Measurements from ENCODE around the gene GPR183. TPM values are rescaled to one million over a fixed set of nuclear protein-coding genes. Genes with fewer than 3 reads are reported as not detected.

GPR183 gene
- total RNA-seq, 1 donor from 2014 or later: 19.5 TPM

DNA sequence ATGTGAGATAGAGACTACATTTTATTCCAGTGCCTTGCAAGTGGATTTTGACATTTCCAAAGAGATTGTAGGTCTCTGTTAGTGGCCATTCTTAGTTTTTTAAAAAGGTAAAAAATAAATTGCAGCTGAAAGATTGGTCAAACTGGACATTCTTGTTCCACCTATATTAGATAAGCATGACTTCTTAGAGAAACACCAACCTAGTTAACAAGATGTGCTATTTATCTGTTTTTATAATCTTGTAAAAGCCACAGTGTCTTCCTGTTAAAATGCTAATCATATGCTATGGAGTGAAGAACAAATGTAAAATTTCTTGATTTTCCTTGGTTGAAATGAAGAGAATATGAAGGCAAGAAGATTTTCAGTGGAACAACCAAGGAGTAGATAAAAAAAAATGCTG, 33.4 kb upstream of the GPR183 start:
- intact Hi-C loops (cut with DNase I): no loop called here
- ATAC-seq (no peak), DNase-seq (ENCODE audit: low spot score) (no peak)

DNA sequence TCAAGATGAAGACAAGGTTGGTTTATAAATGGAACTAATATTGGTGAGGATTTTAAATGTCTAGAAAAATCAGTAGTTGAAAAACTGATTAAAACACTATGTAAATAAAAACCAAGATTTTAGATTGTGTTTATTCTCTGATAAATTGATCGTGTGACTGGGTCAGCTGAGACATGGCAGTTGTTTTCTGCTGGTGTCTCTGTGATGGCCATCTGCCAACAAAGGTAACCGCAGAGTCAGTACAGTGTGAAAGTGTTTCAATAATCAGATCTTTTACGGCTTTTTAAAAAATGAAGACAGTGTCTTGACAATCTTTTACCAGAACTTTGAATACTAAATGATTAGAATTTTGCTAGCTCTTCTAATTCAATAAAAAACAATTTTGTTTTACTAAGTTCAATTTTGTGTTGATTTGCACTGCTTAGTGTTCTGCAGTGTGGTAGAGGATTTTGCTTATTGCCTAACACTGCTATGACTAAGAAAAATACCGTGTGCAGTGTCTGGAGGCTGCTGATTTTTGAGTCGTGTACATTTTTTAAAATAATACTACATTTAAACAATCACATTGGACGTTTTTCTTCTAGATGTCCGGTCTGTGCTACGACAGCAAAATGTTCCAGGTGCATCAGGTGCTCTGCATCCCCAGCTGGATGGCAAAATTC, 32.7 kb upstream of the GPR183 start:
- ATAC-seq (no peak), DNase-seq (ENCODE audit: low spot score) (no peak)
- intact Hi-C loops (cut with DNase I): no loop called here

DNA sequence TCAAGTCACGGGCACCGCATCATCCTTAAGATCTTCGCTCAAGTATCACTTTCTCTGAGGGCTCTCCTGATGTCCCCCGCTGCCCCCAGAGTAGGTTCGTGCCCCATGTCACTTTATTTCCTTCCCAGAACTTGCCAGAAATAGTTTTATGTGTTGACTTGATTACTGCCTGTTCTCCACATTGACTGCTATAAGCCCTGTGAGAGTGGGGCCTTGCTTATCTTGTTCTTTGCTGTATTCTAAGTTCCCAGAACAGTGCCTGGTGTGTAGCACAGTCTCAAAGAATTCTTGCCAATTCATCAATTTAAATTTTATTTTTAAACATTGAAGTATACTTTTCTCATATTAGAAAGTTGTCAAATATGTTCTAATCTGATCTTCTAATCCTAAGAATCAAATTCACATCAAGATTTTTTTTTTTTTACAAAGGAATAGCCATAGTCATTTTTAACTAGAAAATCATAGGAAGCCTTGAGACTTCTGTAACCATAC, 32.1 kb upstream of the GPR183 start:
- intact Hi-C loops (cut with DNase I): no loop called here
- DNase-seq (ENCODE audit: low spot score): no peak
- ATAC-seq: no peak

DNA sequence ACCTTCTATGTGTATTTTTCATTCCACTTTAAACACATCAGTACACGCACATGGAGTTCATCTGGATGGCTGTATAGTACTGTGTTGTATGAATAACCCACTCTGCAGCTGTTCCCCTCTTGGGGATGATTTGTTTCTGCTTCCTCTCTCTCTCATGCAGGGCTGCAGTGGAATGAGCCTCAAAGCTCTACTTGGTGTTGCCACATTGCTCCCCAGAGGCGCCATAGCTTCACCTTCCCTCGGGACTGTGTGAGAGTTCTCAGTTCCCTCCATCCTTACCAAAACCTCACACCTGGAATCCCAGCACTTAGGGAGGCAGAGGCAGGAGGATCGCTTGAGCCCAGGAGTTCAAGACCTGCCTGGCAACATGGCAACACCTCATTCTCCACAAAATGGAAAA, 28.4 kb upstream of the GPR183 start:
- DNase-seq (ENCODE audit: low spot score): no peak
- ATAC-seq: no peak
- intact Hi-C loops (cut with DNase I): no loop called here

DNA sequence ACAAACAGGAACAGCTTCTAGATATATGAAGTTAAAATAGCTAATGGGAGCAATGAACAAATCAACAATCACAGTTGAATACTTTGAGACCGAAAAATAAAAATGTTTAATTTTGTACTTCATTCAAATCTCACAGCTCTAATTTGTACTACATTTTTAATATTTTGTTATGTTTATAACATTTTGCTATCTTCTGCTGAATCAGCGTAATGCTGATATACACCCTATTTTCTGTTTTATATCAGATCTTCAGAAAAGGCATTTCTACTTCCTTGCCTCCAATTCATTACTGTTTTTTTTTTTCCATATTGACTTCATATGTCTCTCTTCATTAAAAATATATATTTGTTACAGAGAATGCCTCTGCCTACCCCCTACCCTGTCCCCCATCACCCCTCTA, 27.9 kb upstream of the GPR183 start:
- intact Hi-C loops (cut with DNase I): no loop called here
- ATAC-seq (no peak), DNase-seq (ENCODE audit: low spot score) (no peak)

DNA sequence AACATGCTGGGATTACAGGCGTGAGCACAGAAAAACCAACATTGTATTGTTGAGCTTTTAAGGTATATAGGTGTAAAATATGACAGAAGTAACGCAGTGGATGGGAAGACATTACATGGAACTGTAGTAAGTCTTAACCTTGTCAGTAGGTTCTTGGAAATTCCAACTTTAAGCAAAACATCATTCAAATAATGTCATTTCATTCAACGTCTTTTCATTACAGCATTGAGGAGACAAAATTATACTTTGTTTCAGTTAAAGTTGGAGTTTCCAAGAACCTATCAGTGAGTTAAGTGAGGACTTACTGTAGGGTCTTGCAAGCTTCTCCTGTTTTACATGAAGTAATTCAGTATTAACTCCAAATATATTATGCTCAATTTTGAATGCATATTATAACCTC, 27.0 kb upstream of the GPR183 start:
- intact Hi-C loops (cut with DNase I): no loop called here
- DNase-seq (ENCODE audit: low spot score): no peak
- no peak for ATAC-seq

DNA sequence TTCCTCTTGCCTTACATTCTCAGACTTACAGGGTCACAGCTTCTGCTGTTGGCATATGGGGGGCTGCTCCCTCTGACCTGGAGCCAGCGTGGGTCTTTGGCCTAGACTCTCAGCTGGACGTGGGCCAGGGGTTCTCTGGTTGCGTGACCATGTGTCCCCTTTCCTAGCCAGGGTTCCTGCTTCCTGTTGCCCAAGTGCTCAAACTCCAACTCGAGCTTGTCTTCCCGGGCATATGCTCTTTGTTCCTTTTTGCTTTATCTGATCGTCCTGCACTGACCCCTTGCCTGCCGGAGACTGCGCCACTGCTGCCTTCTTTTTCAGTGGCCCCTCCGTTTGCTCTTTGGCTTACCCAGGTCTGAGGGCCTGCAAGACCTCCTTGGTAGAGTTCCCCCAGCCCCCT, 25.3 kb upstream of the GPR183 start:
- intact Hi-C loops (cut with DNase I): no loop called here
- DNase-seq (ENCODE audit: low spot score): no peak
- ATAC-seq: no peak

DNA sequence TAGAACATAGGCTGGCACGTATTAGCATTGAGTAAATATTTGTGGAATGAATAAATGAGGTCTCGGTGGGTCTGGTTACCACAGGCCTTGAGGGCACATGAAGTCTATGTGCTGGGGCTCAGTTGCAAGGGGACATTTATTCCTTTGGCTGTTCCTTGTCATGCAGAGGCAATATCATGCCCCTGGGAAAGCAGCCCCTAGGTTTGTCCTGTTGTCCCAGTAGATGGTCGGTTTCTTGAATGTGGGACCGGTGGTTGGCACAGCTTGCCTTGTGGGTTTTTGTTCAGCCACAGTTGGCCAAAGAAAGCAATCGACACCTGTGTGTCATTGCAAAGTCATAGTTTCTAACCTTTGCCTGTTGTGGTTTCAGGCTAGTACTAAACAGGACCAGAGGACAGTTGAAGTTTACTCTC, 24.7 kb upstream of the GPR183 start:
- intact Hi-C loops (cut with DNase I): no loop called here
- DNase-seq (ENCODE audit: low spot score) (no peak), ATAC-seq (no peak)

DNA sequence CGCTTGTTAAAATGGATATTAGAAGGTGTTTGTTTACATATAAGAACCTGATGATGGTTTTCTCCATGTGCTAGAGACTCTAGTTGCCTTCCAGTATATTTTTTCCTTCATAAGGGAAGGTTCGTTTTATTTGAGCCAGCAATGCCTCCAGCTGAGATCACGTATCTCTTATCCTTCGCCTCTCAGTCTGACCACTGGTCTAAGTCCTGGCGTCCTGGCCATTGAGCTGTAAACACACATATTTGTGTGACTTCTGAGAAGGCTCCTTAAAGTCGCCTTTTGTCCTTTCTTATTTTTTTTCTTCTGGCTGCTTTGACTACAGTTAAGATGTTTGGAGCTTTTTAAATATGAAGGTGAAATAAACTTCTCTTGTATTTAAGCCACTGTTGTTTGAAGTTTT, 23.7 kb upstream of the GPR183 start:
- intact Hi-C loops (cut with DNase I): no loop called here
- no peak for DNase-seq (ENCODE audit: low spot score)
- no peak for ATAC-seq

DNA sequence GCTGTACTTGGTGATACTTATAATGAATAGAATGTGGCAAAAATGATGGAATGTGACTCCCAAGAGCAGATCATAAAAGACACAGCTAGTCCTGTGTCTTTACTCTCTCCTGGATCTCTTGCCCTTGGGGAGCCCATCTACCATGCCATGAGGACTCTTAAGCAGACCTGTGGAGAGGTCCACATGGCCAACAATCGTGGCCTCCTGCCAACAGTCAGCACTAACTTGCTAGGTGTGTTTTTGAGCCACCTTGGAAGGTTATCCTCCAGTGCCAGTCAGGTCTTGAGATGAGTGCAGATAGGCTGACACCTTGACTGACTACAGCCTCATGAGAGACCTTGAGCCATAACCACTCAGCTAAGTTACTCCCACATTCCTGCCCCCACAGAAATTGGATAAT, 22.3 kb upstream of the GPR183 start:
- intact Hi-C loops (cut with DNase I): no loop called here
- ATAC-seq (no peak), DNase-seq (ENCODE audit: low spot score) (no peak)

DNA sequence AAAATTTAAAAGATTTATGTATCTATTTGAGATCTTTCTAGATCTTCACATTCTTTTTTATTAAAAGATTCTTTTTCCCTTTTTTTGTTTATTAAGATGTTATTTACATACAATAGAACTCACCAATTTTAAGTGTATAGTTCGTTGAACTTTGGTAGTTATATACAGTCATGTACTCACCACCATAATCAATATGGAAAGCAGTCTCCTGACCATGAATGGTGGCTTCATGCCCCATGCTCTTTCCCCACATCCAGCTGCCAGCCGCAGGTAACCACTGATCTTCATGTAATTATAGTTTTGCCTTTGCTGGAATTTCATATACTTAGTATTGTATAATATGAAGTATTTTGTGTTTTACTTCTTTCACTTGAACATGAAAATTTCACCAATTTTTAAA, 20.6 kb upstream of the GPR183 start:
- no peak for ATAC-seq

DNA sequence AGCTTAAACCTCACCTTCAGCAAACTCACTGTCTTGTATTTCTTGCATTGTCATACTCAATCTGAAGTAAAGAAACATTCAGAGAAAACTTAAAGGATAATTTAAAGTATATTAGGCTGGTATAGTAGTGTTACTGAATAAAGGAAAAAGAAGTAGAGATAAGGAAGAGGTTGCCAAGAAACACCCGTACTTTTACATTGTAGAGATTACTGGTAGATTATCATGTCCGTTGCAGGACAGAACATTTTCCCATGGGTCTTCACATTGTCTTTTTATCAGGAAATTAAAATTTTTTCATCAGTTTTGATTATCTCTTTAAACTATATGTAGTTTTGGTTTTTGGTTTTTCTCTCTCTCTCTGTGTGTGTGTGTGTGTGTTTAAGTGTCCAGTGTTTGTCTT, 19.9 kb upstream of the GPR183 start:
- DNase-seq (ENCODE audit: low spot score) (no peak), ATAC-seq (no peak)
- intact Hi-C loops (cut with DNase I): no loop called here

More for the DNA sequence above, 20.6 kb upstream of the GPR183 start:
- DNase-seq (ENCODE audit: low spot score): no peak
- intact Hi-C loops (cut with DNase I): no loop called here

DNA sequence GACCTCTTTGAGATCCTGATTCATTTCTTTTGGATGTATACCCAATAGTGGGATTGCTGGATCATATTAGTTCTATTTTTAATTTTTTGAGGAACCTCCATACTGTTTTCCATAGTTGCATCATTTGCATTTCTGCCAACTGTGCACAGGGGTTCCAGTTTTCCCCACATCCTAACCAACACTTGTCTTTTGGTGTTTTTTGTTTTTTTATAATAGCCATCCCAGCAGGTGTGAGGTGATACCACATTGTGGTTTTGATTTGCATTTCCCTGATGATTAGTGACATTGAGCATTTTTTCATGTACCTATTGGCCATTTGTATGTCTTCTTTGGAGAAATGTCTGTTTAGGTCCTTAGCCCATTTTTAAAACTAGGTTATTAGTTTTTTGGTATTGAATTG, 18.8 kb upstream of the GPR183 start:
- no peak for DNase-seq (ENCODE audit: low spot score)
- ATAC-seq: no peak

DNA sequence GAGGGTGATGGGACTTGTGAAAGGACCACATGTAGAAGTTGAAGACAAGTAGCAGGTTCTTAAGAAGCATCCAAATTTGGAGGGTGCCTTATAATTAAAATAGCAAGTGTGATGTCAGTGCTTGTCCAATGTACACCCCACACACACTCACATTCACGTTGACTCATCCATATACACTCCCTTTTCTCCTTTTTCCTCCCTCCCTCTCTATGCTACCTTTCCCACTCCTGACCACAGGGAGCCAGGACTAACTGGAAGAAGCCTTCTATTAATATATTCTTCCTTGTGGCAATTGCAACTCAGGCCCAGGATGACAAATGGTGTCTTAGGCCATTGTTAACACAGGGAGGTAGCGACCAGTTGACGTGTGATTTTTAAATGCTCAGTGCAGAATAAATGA, 16.3 kb upstream of the GPR183 start:
- DNase-seq (ENCODE audit: low spot score): no peak
- intact Hi-C loops (cut with DNase I): no loop called here
- no peak for ATAC-seq

More for the DNA sequence above, 18.8 kb upstream of the GPR183 start:
- intact Hi-C loops (cut with DNase I): no loop called here

DNA sequence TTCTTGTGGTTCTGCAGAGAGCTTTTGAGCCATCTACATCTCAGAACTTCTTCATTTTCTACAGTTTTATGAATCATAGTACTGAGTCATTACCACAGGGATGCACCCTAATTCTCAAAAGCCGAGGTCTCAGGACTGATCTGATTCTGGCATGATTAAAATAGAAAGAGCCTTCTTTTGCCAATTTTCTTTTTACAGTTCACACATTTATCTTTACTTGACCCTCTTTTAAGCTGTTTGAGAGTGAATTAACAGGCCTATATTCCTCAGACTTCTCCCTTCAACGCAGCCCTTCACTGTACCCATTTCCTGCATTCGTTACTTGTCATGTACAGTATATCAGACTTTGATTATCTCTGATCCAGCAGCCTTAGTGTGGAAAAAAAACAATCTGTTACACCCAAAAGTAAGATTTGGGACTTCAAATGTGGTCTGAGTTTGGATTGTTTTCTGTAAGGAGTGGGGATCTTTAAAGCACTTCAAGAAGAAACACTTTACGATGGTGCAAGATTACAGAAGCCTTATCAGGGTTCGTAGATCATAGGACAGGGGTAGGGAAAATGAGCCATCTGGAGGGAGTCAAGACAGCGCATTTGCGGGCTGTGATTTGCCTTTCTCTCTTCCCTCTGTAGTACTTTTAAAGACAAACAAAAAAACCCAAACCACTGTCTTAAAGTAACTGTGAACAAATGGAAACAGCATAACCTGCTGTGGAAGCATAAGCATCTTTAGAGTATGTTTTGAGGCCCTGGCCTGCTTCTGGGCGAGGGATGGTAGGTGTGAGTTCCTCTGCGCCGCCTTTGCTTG, 15.3 kb upstream of the GPR183 start:
- intact Hi-C loops (cut with DNase I): no loop called here
- DNase-seq (ENCODE audit: low spot score): no peak
- peak; percentile 84 for ATAC-seq

DNA sequence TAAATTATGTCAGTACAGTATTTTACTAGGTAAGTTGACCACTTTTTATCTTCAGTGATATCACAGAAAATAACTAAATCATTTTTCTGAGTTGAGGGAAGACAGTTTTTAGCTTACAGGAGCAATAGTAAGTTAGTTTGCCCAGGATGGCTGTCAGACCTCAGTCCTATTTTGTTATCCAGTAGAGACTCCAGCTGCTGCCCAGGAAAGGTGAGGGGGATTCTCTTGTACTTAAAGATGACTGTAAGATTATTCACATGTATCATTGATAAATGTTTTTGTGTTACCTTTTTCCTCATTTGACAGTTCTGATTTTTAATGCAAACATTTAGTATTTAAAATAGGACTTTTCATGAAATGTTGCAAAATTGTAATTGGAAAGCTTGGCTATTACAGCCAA, 14.5 kb upstream of the GPR183 start:
- intact Hi-C loops (cut with DNase I): no loop called here
- ATAC-seq: no peak
- DNase-seq (ENCODE audit: low spot score): no peak

DNA sequence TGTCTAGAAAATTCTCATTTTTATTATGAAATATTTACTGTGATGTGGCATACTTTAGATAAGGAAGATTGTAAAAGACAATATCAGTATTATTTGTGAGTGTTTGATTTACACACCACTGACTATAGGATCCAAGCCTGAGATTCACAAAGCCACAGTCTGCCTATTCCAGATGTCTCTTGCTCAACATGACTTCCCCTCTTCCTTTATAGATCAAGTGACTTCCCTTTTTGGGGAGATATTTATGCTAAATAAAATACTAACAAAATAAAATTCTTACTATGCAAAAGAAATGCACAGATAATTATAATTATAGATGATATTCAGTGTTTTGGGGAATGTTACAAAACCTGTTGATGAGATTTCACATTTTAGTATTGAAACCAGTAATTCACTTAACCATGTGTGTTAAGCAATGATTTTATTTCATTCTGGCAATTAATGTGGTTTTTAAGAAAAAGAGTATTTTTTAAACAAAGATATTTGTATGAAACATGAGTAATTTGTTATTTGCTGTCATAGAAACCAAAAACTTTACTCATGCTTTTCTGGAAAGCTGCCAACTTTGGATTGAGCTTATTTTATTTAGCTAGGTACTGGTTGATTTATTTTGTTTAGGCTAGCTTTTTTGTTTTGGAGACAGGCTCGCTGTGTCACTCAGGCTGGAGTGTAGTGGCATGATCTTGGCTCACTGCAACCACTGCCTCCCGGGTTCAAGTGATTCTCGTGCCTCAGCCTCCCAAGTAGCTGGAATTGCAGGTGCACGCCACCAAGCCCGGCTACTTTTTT, 13.7 kb upstream of the GPR183 start:
- no peak for DNase-seq (ENCODE audit: low spot score)
- intact Hi-C loops (cut with DNase I): no loop called here
- no peak for ATAC-seq

DNA sequence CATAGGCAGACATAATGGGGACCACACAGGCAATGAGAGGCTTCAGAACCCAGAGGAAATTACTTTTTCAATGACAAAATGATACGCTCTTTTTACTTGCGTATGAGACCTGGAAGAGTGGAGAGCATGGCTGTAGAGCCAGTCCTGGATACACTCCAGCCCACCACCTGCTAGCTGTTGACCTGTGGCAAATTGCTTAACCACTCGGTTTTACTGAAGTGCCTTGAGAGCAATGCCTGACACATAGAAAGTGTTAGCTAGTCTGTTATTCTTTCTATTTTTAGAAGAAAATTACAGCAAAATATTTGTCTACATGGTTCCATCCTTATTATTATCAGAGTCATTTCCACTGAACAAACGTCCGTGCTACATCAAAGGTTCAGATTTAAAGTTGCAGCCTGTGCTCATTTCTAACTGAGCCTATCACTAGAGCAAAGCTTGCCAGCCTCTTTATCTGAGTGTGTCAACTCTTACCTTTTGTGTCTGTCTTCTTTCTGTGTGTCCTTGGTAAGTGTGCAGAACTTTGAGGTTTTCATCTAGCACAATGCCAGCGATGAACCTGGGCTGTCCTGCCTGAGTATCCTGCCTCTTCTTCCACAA, 9.6 kb upstream of the GPR183 start:
- intact Hi-C loops (cut with DNase I): no loop called here
- DNase-seq (ENCODE audit: low spot score): no peak
- no peak for ATAC-seq

DNA sequence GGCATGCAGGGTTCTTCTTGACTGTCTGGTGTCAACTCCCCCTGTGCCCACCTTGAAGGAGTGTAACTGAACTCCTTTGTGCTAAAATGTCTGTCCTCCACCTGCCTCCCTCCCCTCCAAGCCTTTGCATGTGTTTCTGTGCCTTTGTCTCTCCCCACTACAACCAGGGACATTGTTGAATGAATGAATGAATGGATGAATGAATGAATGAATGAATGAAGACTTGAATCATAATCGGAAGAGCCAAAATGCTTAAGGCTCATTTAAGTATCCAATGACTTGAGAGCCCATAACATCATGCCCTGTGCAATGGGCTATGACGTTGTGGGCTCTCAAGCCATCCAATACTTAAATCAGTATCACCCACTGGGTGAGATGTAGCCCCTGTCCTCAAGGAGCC, 9.0 kb upstream of the GPR183 start:
- DNase-seq (ENCODE audit: low spot score) (no peak), ATAC-seq (no peak)
- intact Hi-C loops (cut with DNase I): no loop called here

DNA sequence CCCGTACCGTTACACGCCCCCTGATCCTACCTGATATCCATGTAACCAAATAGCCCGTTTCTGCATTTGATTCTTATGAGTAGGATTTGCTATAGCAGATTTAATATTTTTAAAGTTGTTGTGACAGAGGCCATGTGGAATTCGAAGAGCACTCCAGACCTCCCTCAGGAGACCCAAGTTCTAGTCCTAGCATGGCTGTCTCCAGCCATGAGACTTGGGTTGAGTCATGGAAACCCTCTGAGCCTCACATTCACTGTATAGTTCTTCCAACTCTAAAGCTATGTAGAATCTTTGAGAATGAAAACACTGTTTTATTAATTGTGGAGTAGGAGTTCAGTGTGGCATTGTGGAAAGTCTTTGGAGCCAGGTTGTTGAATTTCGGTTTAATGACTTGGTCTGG, 8.0 kb upstream of the GPR183 start:
- intact Hi-C loops (cut with DNase I): no loop called here
- DNase-seq (ENCODE audit: low spot score): no peak

More for the DNA sequence above, 8.0 kb upstream of the GPR183 start:
- no peak for ATAC-seq

All from sciatic nerve (tissue), 2 donors.